Testis (tissue), 3 donors: ENCODE results near the gene PRSS27. TPM values are rescaled to one million over a fixed set of nuclear protein-coding genes. Genes with fewer than 3 reads are reported as not detected.

ENCODE experiments used
- DNase-seq: peaks from one replicate; pipeline ENCODE4 v3.0.0-alpha.2; 2019
- H3K27ac ChIP-seq, 2 donors: fragments of 200-600 bp; sonication (generic); one replicate each; pipeline ENCODE4 v1.5.1; 2019
- H3K27me3 ChIP-seq: fragments of 200-600 bp; sonication (generic); one replicate; pipeline ENCODE4 v1.5.1; 2019
- H3K36me3 ChIP-seq: fragments of 200-600 bp; sonication (generic); one replicate; pipeline ENCODE4 v1.5.1; 2017; ENCODE audit warnings: low read depth; ENCODE audit errors: missing control alignments
- H3K4me1 ChIP-seq: fragments of 200-600 bp; sonication (generic); one replicate; pipeline ENCODE4 v1.5.1; 2019
- H3K4me3 ChIP-seq, 2 donors: fragments of 200-600 bp; sonication (generic); one replicate each; pipeline ENCODE4 v1.5.1; 2017 to 2019
- H3K9me3 ChIP-seq: fragments of 200-600 bp; sonication (generic); one replicate; pipeline ENCODE4 v1.5.1; 2017
- POLR2A ChIP-seq: fragments of 450-650 bp; IDR thresholded peaks from one replicate; pipeline ENCODE4 v1.6.1; 2017; ENCODE audit warnings: antibody characterized with exemption, mild to moderate bottlenecking, moderate library complexity
- WGBS, 2 donors: methylation state at CpG; one replicate each; pipeline ENCODE4 v1.1.5; 2018; 5-methylcytosine and 5-hydroxymethylcytosine counted together
- intact Hi-C: fragments of 100-400 bp; cut with DNase I; formaldehyde crosslinking; loops from one replicate; pipeline ENCODE4 v1.15.1; 2023; ENCODE audit warnings: low total_unique reads
- polyA plus RNA-seq: library from polyadenylated mRNA; stranded (reverse); fragments of 350-450 nt; fragmentation: Illumina TruSeq; extraction: RNeasy Lipid Tissue Mini Kit (QIAGEN cat#74804); gene quantifications from one replicate; pipeline ENCODE4 v1.2.3, GENCODE V29; 2014; ENCODE audit warnings: low read depth, low replicate concordance; ENCODE audit not compliant: insufficient read depth
- total RNA-seq, 2 donors: library from RNA; depleted of rRNA; stranded (reverse); fragments of >200 nt; gene quantifications; one replicate each; pipeline ENCODE4 v1.2.3, GENCODE V29; 2016
- TF ChIP-seq, protein P1 (sequence below), 3 experiments: fragments of 450-650 bp in 2 of 3; fragments of 200-600 bp in 1 of 3; sonication (generic) in 1 of 3; IDR thresholded peaks; one replicate each; pipeline ENCODE4 v1.5.1; 2016 to 2019; ENCODE audit warnings: antibody characterized with exemption in 3 of 3, mild to moderate bottlenecking in 2 of 3, moderate library complexity in 1 of 3

The PRSS27 gene
- total and polyA plus RNA-seq, 3 donors from 2014 or later, result 4.3 to 6.7 (median 6.4) TPM

DNA sequence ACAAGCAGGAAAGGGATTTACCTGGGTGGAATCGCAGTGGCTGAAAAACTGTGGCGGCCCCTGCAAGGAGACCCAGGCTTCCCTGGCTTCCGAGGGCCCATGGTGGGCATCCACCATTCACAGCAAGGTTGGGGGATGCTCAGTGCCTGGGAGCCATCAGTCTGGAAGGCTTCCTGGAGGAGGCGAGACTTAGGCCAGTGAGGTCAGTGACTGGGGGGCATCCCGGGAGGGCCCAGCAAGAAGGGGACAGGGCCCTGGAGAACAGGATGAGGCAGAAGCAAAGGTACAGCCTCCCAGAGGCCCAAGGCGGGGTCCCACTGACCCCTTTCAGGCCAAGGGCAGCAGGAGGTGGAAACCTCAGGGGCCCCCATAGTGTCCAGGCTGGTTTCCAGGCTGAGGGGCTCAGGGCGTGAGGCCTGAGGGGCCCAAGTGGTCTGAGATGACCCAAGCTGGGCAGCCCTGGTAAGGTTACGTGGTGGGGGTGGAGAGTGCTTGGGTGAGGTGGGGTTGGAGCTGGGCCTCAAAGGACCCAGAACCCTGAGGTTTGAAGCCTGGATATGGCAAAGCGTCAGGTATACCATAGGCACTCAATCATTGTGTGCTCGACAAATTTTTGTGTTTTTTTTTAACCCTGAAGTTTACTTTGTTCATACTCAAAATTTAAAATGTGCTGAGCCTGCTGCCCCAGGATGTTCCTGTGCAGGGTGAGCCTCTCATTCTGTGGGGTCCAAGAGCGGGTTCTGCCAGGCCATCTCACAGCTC is 16.6 kb upstream of the PRSS27 start:
- Histone ChIP-seq H3K27me3 (no peaks in the 10 kb centered on the region), H3K9me3 (no peaks in the 10 kb centered on the region), H3K4me3 (no peak overlapping the region), H3K36me3 (no peaks in the 10 kb centered on the region), H3K4me1 (no peaks in the 10 kb centered on the region), H3K27ac (no peak overlapping the region)
- intact Hi-C loops, result no loop called here
- no peak for DNase-seq
- WGBS, 2 donors, result 92% methylated on average over 11 of the region's 11 CpGs
- TF ChIP-seq, protein P1, sequence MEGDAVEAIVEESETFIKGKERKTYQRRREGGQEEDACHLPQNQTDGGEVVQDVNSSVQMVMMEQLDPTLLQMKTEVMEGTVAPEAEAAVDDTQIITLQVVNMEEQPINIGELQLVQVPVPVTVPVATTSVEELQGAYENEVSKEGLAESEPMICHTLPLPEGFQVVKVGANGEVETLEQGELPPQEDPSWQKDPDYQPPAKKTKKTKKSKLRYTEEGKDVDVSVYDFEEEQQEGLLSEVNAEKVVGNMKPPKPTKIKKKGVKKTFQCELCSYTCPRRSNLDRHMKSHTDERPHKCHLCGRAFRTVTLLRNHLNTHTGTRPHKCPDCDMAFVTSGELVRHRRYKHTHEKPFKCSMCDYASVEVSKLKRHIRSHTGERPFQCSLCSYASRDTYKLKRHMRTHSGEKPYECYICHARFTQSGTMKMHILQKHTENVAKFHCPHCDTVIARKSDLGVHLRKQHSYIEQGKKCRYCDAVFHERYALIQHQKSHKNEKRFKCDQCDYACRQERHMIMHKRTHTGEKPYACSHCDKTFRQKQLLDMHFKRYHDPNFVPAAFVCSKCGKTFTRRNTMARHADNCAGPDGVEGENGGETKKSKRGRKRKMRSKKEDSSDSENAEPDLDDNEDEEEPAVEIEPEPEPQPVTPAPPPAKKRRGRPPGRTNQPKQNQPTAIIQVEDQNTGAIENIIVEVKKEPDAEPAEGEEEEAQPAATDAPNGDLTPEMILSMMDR (IDR thresholded peaks at IDR 0.05), result no peak
- TF ChIP-seq POLR2A, result no peak

DNA sequence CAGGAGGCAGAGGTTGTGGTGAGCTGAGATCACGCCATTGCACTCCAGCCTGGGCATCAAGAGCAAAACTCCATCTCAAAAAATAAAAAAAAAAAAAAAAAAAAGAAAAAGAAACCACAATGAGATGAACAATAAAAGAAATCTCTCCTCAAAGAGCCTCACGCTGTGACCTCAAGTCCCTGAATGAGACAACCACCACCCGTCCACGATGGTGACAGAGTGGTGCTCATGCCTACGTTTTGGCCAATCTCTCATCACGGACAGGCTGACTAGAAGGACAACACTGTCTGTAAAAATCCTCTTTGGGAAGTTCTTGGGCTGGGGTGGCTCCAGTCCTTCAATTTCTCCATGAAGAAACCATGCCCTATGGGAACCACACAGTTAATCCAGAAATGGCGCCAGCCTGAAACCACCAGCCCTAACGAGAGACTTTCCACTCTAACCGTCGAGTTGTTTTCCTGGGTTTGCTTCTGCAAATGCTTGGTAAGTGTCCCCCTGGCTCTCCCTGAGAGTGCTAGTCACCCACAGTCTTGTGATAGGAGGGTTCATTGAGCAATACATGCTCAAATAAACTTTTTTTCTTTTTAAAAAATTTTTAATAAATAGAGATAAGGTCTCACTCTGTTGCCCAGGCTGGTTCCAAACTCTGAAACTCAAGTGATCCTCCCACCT is 15.0 kb upstream of the PRSS27 start:
- no peaks in the 10 kb centered on the region for H3K36me3 ChIP-seq
- no peaks in the 10 kb centered on the region for H3K27me3 ChIP-seq
- 80 to 85% methylated on average over 10 of the region's 10 CpGs for WGBS, 2 donors
- intact Hi-C loops, result no loop called here
- TF ChIP-seq, protein P1 (IDR thresholded peaks at IDR 0.05), result no peak
- no peak for TF ChIP-seq POLR2A
- H3K27ac ChIP-seq, result no peak overlapping the region
- H3K4me1 ChIP-seq, result no peaks in the 10 kb centered on the region
- no peak for DNase-seq
- H3K9me3 ChIP-seq, result no peaks in the 10 kb centered on the region
- H3K4me3 ChIP-seq, result no peak overlapping the region

DNA sequence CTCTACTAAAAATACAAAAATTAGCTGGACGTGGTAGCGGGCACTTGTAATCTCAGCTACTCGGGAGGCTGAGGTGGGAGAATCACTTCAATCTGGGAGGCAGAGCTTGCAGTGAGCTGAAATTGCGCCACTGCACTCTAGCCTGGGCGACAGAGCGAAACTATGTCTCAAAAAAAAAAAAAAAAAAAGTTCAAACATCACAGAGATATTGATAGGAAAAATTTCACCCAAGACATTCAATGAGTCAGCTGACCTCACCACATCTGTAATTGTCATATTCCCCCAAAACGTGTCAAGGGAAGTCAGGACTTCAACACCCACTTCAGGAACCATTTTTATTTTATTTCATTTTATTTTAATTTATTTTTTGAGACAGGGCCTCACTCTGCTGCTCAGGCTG is 8.0 kb upstream of the PRSS27 start:
- Histone ChIP-seq H3K4me3 (no peak overlapping the region), H3K27me3 (no peaks in the 10 kb centered on the region), H3K4me1 (no peaks in the 10 kb centered on the region), H3K36me3 (no peaks in the 10 kb centered on the region), H3K9me3 (no peaks in the 10 kb centered on the region), H3K27ac (no peak overlapping the region)
- no peak for DNase-seq
- TF ChIP-seq, protein P1 (IDR thresholded peaks at IDR 0.05), result no peak
- TF ChIP-seq POLR2A, result no peak
- intact Hi-C loops, result no loop called here
- 85 to 88% methylated on average over 7 of the region's 7 CpGs for whole genome bisulfite sequencing, 2 donors

DNA sequence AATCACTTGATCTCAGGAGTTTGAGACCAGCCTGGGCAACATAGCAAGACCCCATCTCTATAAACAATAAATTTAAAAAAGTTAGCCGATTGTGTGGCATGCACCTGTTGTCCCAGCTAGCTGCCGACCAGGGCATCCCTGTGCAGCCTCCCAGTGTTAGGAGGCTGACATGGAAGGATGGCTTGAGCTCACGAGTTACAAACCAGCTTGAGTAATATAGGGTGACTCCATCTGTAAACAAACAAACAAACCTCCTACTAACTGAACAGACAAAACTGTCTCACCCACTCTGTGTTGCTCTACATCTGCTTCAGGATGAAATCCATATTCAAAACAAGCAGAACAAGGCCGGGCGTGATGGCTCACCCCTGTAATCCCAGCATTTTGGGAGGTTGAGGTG is 6.9 kb upstream of the PRSS27 start:
- TF ChIP-seq POLR2A, result no peak
- TF ChIP-seq, protein P1 (IDR thresholded peaks at IDR 0.05), result no peak
- no peaks in the 10 kb centered on the region for H3K4me1 ChIP-seq
- intact Hi-C loops, result no loop called here
- H3K27me3 ChIP-seq, result no peaks in the 10 kb centered on the region
- 85 to 89% methylated on average over 5 of the region's 5 CpGs for WGBS, 2 donors
- H3K9me3 ChIP-seq, result no peaks in the 10 kb centered on the region
- no peak for DNase-seq
- no peaks in the 10 kb centered on the region for H3K36me3 ChIP-seq
- H3K4me3 ChIP-seq, result no peak overlapping the region
- H3K27ac ChIP-seq, result no peak overlapping the region
